ENCODE data around the gene GDF10.

Gene GDF10

GRCh38 chr10:47316131-47316530 is 16.1 kb downstream of the GDF10 start:
- no peak for DNase-seq

GRCh38 chr10:47317251-47317650 is 17.3 kb downstream of the GDF10 start:
- DNase-seq: no peak

GRCh38 chr10:47318706-47319105 is 18.7 kb downstream of the GDF10 start:
- DNase-seq: no peak

- no peak for DNase-seq
These were observed 19.8 kb downstream of the GDF10 start for GRCh38 chr10:47319784-47320183.

GRCh38 chr10:47320812-47321211 is 20.8 kb downstream of the GDF10 start:
- DNase-seq: no peak

GRCh38 chr10:47321521-47322195 is 21.7 kb downstream of the GDF10 start:
- no peak for DNase-seq

GRCh38 chr10:47322300-47323061 is 22.5 kb downstream of the GDF10 start, which contains the start of gene GDF2:
Gene GDF2, plus strand, starts transcription at chr10:47322454. Its CDS starts 215 bp downstream, at chr10:47322669.
- DNase-seq: no peak

GRCh38 chr10:47323087-47323486 is 23.1 kb downstream of the GDF10 start:
- no peak for DNase-seq

GRCh38 chr10:47323636-47324296 is 23.8 kb downstream of the GDF10 start:
- no peak for DNase-seq

- no peak for DNase-seq
These were observed 25.6 kb downstream of the GDF10 start for GRCh38 chr10:47325303-47326291.

GRCh38 chr10:47326306-47326926 is 26.4 kb downstream of the GDF10 start:
- DNase-seq: no peak

- no peak for DNase-seq
These were observed 26.9 kb downstream of the GDF10 start for GRCh38 chr10:47326927-47327330.

- DNase-seq: no peak
These were observed 29.9 kb downstream of the GDF10 start for GRCh38 chr10:47329855-47330254.

GRCh38 chr10:47330366-47330765 is 30.4 kb downstream of the GDF10 start:
- DNase-seq: no peak

- DNase-seq: no peak
These were observed 30.8 kb downstream of the GDF10 start for GRCh38 chr10:47330804-47331203.

GRCh38 chr10:47331491-47331890 is 31.5 kb downstream of the GDF10 start:
- no peak for DNase-seq

- no peak for DNase-seq
These were observed 32.0 kb downstream of the GDF10 start for GRCh38 chr10:47331954-47332353.

GRCh38 chr10:47332371-47332770 is 32.4 kb downstream of the GDF10 start:
- no peak for DNase-seq

GRCh38 chr10:47332946-47333345 is 32.9 kb downstream of the GDF10 start:
- no peak for DNase-seq

GRCh38 chr10:47333532-47333931 is 33.5 kb downstream of the GDF10 start:
- no peak for DNase-seq

- DNase-seq: no peak
These were observed 34.7 kb downstream of the GDF10 start for GRCh38 chr10:47334466-47335295.
